ENCODE measurements around the gene PRDM16. TPM values are rescaled to one million over a fixed set of nuclear protein-coding genes. Genes with fewer than 3 reads are reported as not detected.

The PRDM16 gene
- polyA plus RNA-seq, 3 donors = not detected

DNA sequence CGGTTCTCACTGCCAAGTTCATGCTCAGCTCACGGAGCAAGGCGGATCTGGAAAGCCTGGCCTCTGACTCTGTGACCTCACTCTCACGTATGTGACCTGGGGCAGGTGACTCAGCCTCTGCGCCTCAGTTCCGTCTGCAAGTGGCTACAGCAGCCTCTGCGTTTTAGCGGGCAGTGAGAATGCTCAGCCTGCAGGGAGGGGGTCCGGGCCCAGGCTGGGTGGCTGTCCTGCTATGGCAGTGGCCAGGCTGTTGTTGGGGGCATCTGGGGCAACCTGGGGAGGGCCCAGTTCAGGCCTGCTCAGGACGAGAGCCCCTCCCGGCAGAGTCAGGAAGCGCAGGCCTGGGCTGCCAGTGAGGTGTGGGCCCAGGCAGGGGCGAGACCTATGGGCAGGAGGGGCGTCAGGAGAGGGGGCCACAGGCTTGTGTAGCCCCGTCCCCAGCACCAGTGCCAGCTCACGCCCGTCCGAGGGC lies 413.4 kb downstream of the PRDM16 start:
- intact Hi-C loops (cut with micrococcal nuclease) = no loop called here
- H3K9me3 ChIP-seq (replicated peaks in 1 of 2; ENCODE audit: control insufficient read depth in 1 of 2, insufficient read depth in 1 of 2, low read length in 2 of 2) = no peaks in the 10 kb centered on the region
- 44% methylated on average over 17 of the region's 18 CpGs for WGBS (ENCODE audit: insufficient coverage)

DNA sequence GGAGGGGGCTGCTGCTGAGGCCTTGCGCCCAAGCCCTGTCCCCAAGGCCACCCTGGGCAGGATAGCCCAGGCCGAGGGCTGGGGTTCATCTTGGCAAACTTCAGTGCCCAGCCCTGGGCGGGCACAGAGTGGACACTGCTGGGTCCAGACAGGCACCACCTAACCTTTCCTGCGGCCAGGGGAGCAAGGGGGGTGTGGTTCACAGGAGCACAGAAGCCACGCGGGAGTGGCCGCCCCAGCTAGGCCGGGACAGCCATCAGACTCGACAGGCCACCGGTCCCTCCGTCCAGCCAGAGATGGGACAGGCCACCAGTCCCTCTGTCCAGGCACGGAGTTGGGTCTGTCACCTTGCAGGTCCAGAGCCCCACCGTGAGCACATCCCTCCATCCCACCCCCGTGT lies 414.4 kb downstream of the PRDM16 start:
- Mint-ChIP-seq H3K4me1 (no peaks in the 10 kb centered on the region), H3K27ac (no peak overlapping the region), H3K4me3 (no peak overlapping the region), H3K9me3 (peaks cover 0 to 7% (median 0%) of the 10 kb centered on the region in 7 donors), H3K36me3 (no peaks in the 10 kb centered on the region), H3K27me3 (ENCODE audit: low read depth in 3 of 3) (peaks cover 2 to 4% (median 3%) of the 10 kb centered on the region in 3 donors)
- Histone ChIP-seq H2AFZ (ENCODE audit: insufficient read depth, low read depth, low read length, poor library complexity, severe bottlenecking) (no peak overlapping the region), H3K9ac (ENCODE audit: insufficient read depth, low read length, poor library complexity, severe bottlenecking) (no peak overlapping the region), H4K20me1 (ENCODE audit: insufficient read depth, low read length) (no peaks in the 10 kb centered on the region), H3K4me1 (ENCODE audit: control insufficient read depth in 1 of 2, insufficient read depth in 2 of 2, low read length in 2 of 2) (no peaks in the 10 kb centered on the region), H3K9me3 (replicated peaks in 1 of 2; ENCODE audit: control insufficient read depth in 1 of 2, insufficient read depth in 1 of 2, low read length in 2 of 2) (peaks cover 0 to 3% of the 10 kb centered on the region in 2 donors), H3K79me2 (ENCODE audit: insufficient read depth, low read length) (no peaks in the 10 kb centered on the region), H3K4me3 (replicated peaks in 1 of 3; ENCODE audit: low read depth in 2 of 3, low read length in 3 of 3) (no peak overlapping the region), H3K27ac (ENCODE audit: low read depth in 1 of 2, low read length in 2 of 2) (no peak overlapping the region), H3K27me3 (ENCODE audit: control insufficient read depth in 2 of 2, insufficient read depth in 2 of 2, low read length in 2 of 2) (no peaks in the 10 kb centered on the region), H3K4me2 (replicated peaks; ENCODE audit: extremely low read depth, low read length, poor library complexity, severe bottlenecking) (no peak overlapping the region), H3K36me3 (replicated peaks in 1 of 2; ENCODE audit: control insufficient read depth in 1 of 2, insufficient read depth in 2 of 2, low read length in 2 of 2) (no peaks in the 10 kb centered on the region)
- no peak for DNase-seq
- TF ChIP-seq, protein P1, sequence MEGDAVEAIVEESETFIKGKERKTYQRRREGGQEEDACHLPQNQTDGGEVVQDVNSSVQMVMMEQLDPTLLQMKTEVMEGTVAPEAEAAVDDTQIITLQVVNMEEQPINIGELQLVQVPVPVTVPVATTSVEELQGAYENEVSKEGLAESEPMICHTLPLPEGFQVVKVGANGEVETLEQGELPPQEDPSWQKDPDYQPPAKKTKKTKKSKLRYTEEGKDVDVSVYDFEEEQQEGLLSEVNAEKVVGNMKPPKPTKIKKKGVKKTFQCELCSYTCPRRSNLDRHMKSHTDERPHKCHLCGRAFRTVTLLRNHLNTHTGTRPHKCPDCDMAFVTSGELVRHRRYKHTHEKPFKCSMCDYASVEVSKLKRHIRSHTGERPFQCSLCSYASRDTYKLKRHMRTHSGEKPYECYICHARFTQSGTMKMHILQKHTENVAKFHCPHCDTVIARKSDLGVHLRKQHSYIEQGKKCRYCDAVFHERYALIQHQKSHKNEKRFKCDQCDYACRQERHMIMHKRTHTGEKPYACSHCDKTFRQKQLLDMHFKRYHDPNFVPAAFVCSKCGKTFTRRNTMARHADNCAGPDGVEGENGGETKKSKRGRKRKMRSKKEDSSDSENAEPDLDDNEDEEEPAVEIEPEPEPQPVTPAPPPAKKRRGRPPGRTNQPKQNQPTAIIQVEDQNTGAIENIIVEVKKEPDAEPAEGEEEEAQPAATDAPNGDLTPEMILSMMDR (IDR thresholded peaks at IDR 0.05) = no peak
- intact Hi-C loops (cut with micrococcal nuclease) = no loop called here
- WGBS (ENCODE audit: insufficient coverage) = 82% methylated on average over 12 of the region's 14 CpGs

More for the DNA sequence above, 413.4 kb downstream of the PRDM16 start:
- Histone ChIP-seq H3K9ac (ENCODE audit: insufficient read depth, low read length, poor library complexity, severe bottlenecking) (no peak overlapping the region), H3K36me3 (replicated peaks in 1 of 2; ENCODE audit: control insufficient read depth in 1 of 2, insufficient read depth in 2 of 2, low read length in 2 of 2) (no peaks in the 10 kb centered on the region), H3K4me2 (replicated peaks; ENCODE audit: extremely low read depth, low read length, poor library complexity, severe bottlenecking) (no peak overlapping the region), H3K4me3 (replicated peaks in 1 of 3; ENCODE audit: low read depth in 2 of 3, low read length in 3 of 3) (no peak overlapping the region), H3K27ac (ENCODE audit: low read depth in 1 of 2, low read length in 2 of 2) (no peak overlapping the region), H3K79me2 (ENCODE audit: insufficient read depth, low read length) (no peaks in the 10 kb centered on the region), H3K27me3 (ENCODE audit: control insufficient read depth in 2 of 2, insufficient read depth in 2 of 2, low read length in 2 of 2) (no peaks in the 10 kb centered on the region), H2AFZ (ENCODE audit: insufficient read depth, low read depth, low read length, poor library complexity, severe bottlenecking) (no peak overlapping the region), H4K20me1 (ENCODE audit: insufficient read depth, low read length) (no peaks in the 10 kb centered on the region), H3K4me1 (ENCODE audit: control insufficient read depth in 1 of 2, insufficient read depth in 2 of 2, low read length in 2 of 2) (no peaks in the 10 kb centered on the region)
- no peaks in the 10 kb centered on the region for H3K36me3 Mint-ChIP-seq
- TF ChIP-seq, protein P1 (IDR thresholded peaks at IDR 0.05) = no peak
- peaks cover 0 to 7% (median 0%) of the 10 kb centered on the region in 7 donors for H3K9me3 Mint-ChIP-seq
- no peak overlapping the region for H3K27ac Mint-ChIP-seq
- no peak for DNase-seq
- no peaks in the 10 kb centered on the region for H3K4me1 Mint-ChIP-seq
- peaks cover 2 to 7% (median 3%) of the 10 kb centered on the region in 3 donors for H3K27me3 Mint-ChIP-seq (ENCODE audit: low read depth in 3 of 3)
- no peak overlapping the region for H3K4me3 Mint-ChIP-seq

All from CD14-positive monocyte (primary cell).